ENCODE data around the gene CLCN7. TPM values are rescaled to one million over a fixed set of nuclear protein-coding genes. Genes with fewer than 3 reads are reported as not detected.

Gene CLCN7
- total and polyA plus RNA-seq, 2 donors (not counting 3 experiments of a cell fraction or from before 2014, with no cell fraction given): 59.8 to 94.9 TPM

DNA sequence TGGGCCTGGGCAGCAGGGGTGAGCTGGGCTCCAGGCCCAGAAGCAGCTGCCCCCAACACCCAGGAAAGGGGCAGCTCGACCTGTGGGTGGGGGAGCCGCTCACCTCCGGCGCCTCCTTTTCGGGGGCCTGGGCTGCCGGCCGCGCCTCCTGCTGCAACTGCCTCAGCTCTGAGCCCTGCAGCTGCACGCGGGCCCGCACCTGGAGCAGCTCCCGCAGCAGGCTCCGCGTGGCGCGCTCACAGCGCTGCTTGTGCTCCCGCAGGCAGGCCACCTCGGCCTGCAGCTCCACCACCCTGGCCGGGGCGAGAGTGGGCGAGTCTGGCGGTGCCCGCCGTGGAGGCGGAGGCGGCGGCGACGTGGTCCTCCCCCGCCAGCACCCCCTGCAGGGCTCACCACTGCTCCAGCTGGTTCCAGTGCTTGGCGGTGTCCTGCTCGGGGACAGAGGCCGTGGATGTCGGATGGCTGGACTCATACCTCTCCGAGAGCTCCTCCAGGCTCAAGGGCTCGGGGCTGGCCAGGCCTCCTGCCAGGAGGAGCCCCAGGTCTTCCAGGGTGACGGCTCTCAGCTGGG, 31.3 kb downstream of the CLCN7 start:
- Histone ChIP-seq H3K27ac (ENCODE audit: insufficient read depth, low read depth, low read length) (no peak overlapping the region), H3K4me3 (replicated peaks in 1 of 3; ENCODE audit: insufficient read depth in 1 of 3, low read depth in 1 of 3, low read length in 3 of 3) (no peak overlapping the region), H3K27me3 (ENCODE audit: control insufficient read depth in 2 of 2, insufficient read depth in 2 of 2, low read length in 2 of 2) (no peaks in the 10 kb centered on the region), H3K4me2 (ENCODE audit: insufficient read depth, low read length) (no peak overlapping the region), H3K9ac (replicated peaks; ENCODE audit: extremely low read depth, insufficient read depth, low read length) (no peak overlapping the region), H3K36me3 (ENCODE audit: control insufficient read depth in 2 of 2, extremely low read depth in 1 of 2, insufficient read depth in 2 of 2, low read length in 2 of 2) (peaks cover 0 to 14% of the 10 kb centered on the region in 2 experiments), H3K9me3 (replicated peaks; ENCODE audit: control insufficient read depth, insufficient read depth, low read length) (no peaks in the 10 kb centered on the region), H3K4me1 (ENCODE audit: control insufficient read depth, extremely low read depth, insufficient read depth, low read length) (no peaks in the 10 kb centered on the region), H4K20me1 (replicated peaks; ENCODE audit: control insufficient read depth, extremely low read depth, insufficient read depth, low read length) (no peaks in the 10 kb centered on the region), H3K79me2 (ENCODE audit: control insufficient read depth, insufficient read depth, low read length) (no peaks in the 10 kb centered on the region), H3K9me1 (replicated peaks; ENCODE audit: control insufficient read depth, extremely low read depth, insufficient read depth, low read length) (no peaks in the 10 kb centered on the region), H2AFZ (ENCODE audit: low read depth, low read length) (no peak overlapping the region)
- ChIA-PET CTCF (interaction anchor here (2.0 kb wide), 1 partner anchor 143 kb away, joined by 5 read pairs; no protein-coding TSS in a partner anchor), POLR2A (no interaction called here)
- no TSS peak for BruUV-seq (replicated peaks)
- FAIRE-seq: no peak
- intact Hi-C loops (cut with micrococcal nuclease): no loop called here
- dilution Hi-C loops (cut with MboI; ENCODE audit: extremely low pct_ligation_motif_present, low sequenced_read_pairs): no loop called here
- no peak for DNase-seq (ENCODE audit: low read depth, low spot score)
- TF ChIP-seq, protein P1, sequence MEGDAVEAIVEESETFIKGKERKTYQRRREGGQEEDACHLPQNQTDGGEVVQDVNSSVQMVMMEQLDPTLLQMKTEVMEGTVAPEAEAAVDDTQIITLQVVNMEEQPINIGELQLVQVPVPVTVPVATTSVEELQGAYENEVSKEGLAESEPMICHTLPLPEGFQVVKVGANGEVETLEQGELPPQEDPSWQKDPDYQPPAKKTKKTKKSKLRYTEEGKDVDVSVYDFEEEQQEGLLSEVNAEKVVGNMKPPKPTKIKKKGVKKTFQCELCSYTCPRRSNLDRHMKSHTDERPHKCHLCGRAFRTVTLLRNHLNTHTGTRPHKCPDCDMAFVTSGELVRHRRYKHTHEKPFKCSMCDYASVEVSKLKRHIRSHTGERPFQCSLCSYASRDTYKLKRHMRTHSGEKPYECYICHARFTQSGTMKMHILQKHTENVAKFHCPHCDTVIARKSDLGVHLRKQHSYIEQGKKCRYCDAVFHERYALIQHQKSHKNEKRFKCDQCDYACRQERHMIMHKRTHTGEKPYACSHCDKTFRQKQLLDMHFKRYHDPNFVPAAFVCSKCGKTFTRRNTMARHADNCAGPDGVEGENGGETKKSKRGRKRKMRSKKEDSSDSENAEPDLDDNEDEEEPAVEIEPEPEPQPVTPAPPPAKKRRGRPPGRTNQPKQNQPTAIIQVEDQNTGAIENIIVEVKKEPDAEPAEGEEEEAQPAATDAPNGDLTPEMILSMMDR (IDR thresholded peaks at IDR 0.05; ENCODE audit: extremely low read depth in 1 of 2, insufficient read depth in 1 of 2, low read depth in 1 of 2, low read length in 2 of 2): no peak
- TF ChIP-seq, protein P2, sequence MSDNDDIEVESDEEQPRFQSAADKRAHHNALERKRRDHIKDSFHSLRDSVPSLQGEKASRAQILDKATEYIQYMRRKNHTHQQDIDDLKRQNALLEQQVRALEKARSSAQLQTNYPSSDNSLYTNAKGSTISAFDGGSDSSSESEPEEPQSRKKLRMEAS (IDR thresholded peaks at IDR 0.05; ENCODE audit: insufficient read depth, insufficient read length): no peak
- TF ChIP-seq MYC (IDR thresholded peaks at IDR 0.05; ENCODE audit: low read depth, low read length) (no peak), POLR2A (IDR thresholded peaks at IDR 0.05; ENCODE audit: low read depth, low read length) (no peak), EZH2 (IDR thresholded peaks at IDR 0.05; ENCODE audit: borderline replicate concordance, low read depth, low read length, severe bottlenecking) (no peak), JUN (IDR thresholded peaks at IDR 0.05; ENCODE audit: borderline replicate concordance, insufficient read depth, insufficient read length, low read depth) (no peak)
